Smooth muscle cell of the umbilical artery (primary cell): ENCODE results near the gene LDAF1. TPM values are rescaled to one million over a fixed set of nuclear protein-coding genes. Genes with fewer than 3 reads are reported as not detected.

ENCODE experiments used
- total RNA-seq: library from RNA; depleted of rRNA; stranded (reverse); fragments of >200 nt; gene quantifications from 2 replicates; pipeline ENCODE4 v1.2.3, GENCODE V29; 2014

The LDAF1 gene
- 54.5 and 58.5 TPM in 2 replicates for total RNA-seq

DNA sequence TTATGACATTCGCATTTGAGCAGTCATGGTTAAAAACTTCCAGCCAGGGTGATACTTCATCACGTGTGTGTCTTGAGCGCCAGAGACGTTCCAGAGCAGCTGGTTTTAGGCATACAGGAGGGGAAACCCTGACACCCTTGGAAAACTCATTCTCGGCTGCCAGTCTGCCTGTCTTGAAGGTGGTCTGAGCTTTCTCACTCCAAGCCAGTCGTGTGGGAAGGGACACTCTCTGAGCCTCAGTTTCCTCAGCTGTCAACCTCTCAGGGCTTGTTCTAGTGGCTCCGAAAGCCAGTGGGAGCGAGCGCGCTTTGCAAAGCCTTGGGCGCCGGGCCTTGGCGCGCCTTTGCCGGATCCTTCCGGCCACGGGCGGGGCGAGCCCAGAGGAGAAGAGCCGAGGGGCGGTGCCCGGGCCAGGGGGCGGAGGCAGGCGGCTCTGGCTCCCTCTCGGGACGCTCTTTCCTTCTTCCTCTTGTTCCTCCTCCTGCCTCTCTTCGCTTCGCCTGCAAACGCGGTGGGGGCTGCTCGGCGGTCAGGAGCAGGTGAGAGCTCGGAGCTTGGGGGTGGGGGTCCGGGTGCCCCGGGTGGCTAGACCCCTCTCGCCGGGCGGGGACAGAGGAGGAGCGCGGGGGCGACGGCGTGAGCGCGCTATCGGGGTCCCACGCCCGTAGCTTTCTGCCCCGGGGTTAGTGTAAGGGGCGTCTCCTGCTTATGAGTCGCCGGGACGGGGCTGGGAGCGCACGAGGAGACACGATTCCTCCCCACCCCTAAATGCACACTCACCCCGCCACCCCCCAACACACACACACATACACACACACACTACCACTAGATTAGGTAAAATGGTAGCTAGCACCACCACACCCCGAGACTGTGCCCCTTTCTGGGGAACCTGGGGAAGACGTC is at the start of gene LDAF1:
Gene LDAF1, plus strand, starts transcription at position 467 of the 903 bp plus-strand sequence. CDS start 2,509 bp downstream, outside the sequence.

DNA sequence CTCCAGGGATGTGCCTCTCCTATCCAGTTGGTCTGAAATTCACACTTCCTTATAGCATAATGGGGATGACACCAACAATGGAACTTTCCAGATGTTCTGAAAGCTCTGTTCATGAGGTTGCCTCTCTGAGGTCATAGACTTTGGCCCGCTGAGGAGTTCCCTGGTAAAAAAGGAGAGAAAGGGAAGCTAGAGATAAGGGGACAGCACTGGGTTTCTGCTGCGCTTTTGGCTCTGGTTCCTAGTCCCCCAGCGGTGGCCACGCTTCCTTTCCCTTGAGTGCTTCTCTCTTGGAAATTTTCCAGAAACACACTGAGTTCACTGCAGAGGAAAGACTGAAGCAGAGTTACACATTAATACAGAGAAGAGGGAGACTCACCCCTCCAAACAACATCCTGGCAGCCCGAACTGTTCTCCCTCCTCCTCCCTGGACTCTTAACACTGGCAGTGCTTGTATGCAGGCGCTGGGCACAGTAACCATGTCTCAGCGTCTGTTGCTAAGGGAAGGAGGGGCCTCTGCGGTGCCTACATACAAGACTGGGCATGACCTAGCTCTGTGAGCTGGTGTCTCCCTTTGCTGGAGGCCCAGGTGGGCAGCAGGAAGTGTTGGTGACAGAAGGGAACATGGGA is 8.0 kb upstream of the LDAF1 start, which contains the start of gene DNAH3:
Gene DNAH3, minus strand, starts transcription at position 472 of the 627 bp plus-strand sequence. CDS start 527 bp downstream, outside the sequence.

DNA sequence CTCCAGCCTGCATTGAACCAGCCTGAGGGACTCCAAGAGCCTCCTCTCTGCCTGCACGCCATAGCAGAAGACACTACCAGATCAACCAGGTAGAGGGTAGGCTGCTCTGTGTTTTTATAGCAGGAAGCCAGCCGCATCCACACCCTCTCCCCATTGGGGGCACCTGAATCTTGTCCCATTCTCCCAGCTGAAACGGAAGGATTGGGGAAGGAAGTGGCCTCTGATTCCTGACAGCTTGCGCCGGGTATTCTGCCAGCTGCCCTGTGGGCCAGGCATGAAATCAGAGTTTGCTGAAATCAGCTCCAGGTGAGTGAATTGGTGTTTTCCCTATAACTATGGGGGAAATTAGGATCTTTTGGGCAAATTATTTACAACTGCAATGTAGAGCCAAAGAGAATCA is 53.0 kb downstream of the LDAF1 start, which contains the start of gene ZP2:
Gene ZP2, minus strand, starts transcription at position 89 of the 400 bp plus-strand sequence. Its CDS starts 27 bp downstream, at position 62.

Other genes starting within 250 kb of the LDAF1 start
- gene DNAH3, start 7.8 kb upstream of the LDAF1 start, total RNA-seq, result 0.05 TPM in 1 of 2 replicates, not detected in the other
- not detected in 2 replicates for gene ZP2, start 52.9 kb downstream of the LDAF1 start, total RNA-seq
- not detected in 2 replicates for gene ANKS4B, start 75.0 kb downstream of the LDAF1 start, total RNA-seq
- gene CRYM, start 119.6 kb downstream of the LDAF1 start, total RNA-seq, result 0.51 TPM in 1 of 2 replicates, not detected in the other